H9 (cell line): ENCODE results near the gene CSHL1. TPM values are rescaled to one million over a fixed set of nuclear protein-coding genes. Genes with fewer than 3 reads are reported as not detected.
A peak's percentile ranks its signal among the peaks of the same experiment; 100 is the strongest.

Source experiments
- DNase-seq: peaks from one replicate; pipeline ENCODE4 v3.0.0-alpha.2; 2017
- H2AFZ ChIP-seq: one replicate; pipeline ENCODE4 v1.6.1; 2013; ENCODE audit warnings: mild to moderate bottlenecking, low read length, control low read depth, moderate library complexity
- H2AK5ac ChIP-seq: 2 replicates; pipeline ENCODE4 v1.6.1; 2013; ENCODE audit warnings: low read length, control low read depth, mixed read lengths; ENCODE audit not compliant: insufficient read length
- H2BK120ac ChIP-seq: one replicate; pipeline ENCODE4 v1.6.1; 2013; ENCODE audit warnings: low read depth, mild to moderate bottlenecking, low read length, control low read depth, inconsistent platforms; ENCODE audit not compliant: poor library complexity, severe bottlenecking
- H2BK12ac ChIP-seq: 2 replicates; pipeline ENCODE4 v1.6.1; 2013; ENCODE audit warnings: low read length, control low read depth, mixed read lengths, low read depth; ENCODE audit not compliant: insufficient read length
- H2BK15ac ChIP-seq: 2 replicates; pipeline ENCODE4 v1.6.1; 2013; ENCODE audit warnings: low read depth, low read length, control low read depth
- H2BK20ac ChIP-seq: one replicate; pipeline ENCODE4 v1.6.1; 2013; ENCODE audit warnings: low read depth, mild to moderate bottlenecking, low read length, control low read depth, inconsistent platforms; ENCODE audit not compliant: poor library complexity, severe bottlenecking
- H2BK5ac ChIP-seq: 2 replicates; pipeline ENCODE4 v1.6.1; 2013; ENCODE audit warnings: low read length, control low read depth, mixed read lengths; ENCODE audit not compliant: insufficient read length
- H3K14ac ChIP-seq: 2 replicates; pipeline ENCODE4 v1.6.1; 2013; ENCODE audit warnings: low read length, control low read depth; ENCODE audit not compliant: insufficient read depth
- H3K18ac ChIP-seq: 2 replicates; pipeline ENCODE4 v1.6.1; 2013; ENCODE audit warnings: low read depth, mild to moderate bottlenecking, mixed read lengths, low read length, control low read depth; ENCODE audit not compliant: insufficient read length
- H3K23ac ChIP-seq: 2 replicates; pipeline ENCODE4 v1.6.1; 2013; ENCODE audit warnings: low read length, control low read depth, mixed read lengths, low read depth; ENCODE audit not compliant: insufficient read length
- H3K23me2 ChIP-seq: 2 replicates; pipeline ENCODE4 v1.6.1; 2013; ENCODE audit warnings: low read depth, mild to moderate bottlenecking, mixed read lengths, low read length, control low read depth; ENCODE audit not compliant: insufficient read length, poor library complexity, severe bottlenecking
- H3K27ac ChIP-seq: 2 replicates; pipeline ENCODE4 v1.5.1; 2013; ENCODE audit warnings: low read length, control low read depth, mixed read lengths, low read depth; ENCODE audit not compliant: insufficient read length
- H3K27me3 ChIP-seq: 2 replicates; pipeline ENCODE4 v1.6.1; 2013; ENCODE audit warnings: low read length, control low read depth, inconsistent platforms; ENCODE audit not compliant: insufficient read depth
- H3K4ac ChIP-seq: 2 replicates; pipeline ENCODE4 v1.6.1; 2013; ENCODE audit warnings: low read depth, mild to moderate bottlenecking, control low read depth, inconsistent platforms, low read length, moderate library complexity
- H3K4me1 ChIP-seq: 2 replicates; pipeline ENCODE4 v1.6.1; 2013; ENCODE audit warnings: low read length, control low read depth, inconsistent platforms; ENCODE audit not compliant: insufficient read depth
- H3K4me2 ChIP-seq: 2 replicates; pipeline ENCODE4 v1.6.1; 2013; ENCODE audit warnings: low read length, control low read depth, mixed read lengths; ENCODE audit not compliant: insufficient read length, insufficient read depth
- H3K56ac ChIP-seq: 2 replicates; pipeline ENCODE4 v1.6.1; 2013; ENCODE audit warnings: low read depth, mild to moderate bottlenecking, mixed read lengths, low read length, control low read depth; ENCODE audit not compliant: insufficient read length
- H3K79me1 ChIP-seq: 2 replicates; pipeline ENCODE4 v1.6.1; 2013; ENCODE audit warnings: low read depth, mild to moderate bottlenecking, moderate library complexity, low read length, control low read depth, inconsistent platforms; ENCODE audit not compliant: insufficient read depth, poor library complexity, severe bottlenecking
- H3K79me2 ChIP-seq: 2 replicates; pipeline ENCODE4 v1.6.1; 2013; ENCODE audit warnings: low read length, control low read depth, inconsistent platforms; ENCODE audit not compliant: insufficient read depth
- H3K9ac ChIP-seq: 2 replicates; pipeline ENCODE4 v1.6.1; 2013; ENCODE audit warnings: low read length, control low read depth, mixed read lengths; ENCODE audit not compliant: insufficient read length; ENCODE audit errors: extremely low read depth
- H3K9me3 ChIP-seq: one replicate; pipeline ENCODE4 v1.6.1; 2013; ENCODE audit warnings: low read depth, low read length, inconsistent platforms; ENCODE audit not compliant: control insufficient read depth
- H3T11ph ChIP-seq: one replicate; pipeline ENCODE4 v1.6.1; 2013; ENCODE audit warnings: mild to moderate bottlenecking, low read length, control low read depth, inconsistent platforms
- H4K20me1 ChIP-seq: one replicate; pipeline ENCODE4 v1.6.1; 2013; ENCODE audit not compliant: control insufficient read depth, insufficient read length, insufficient read depth
- H4K5ac ChIP-seq: 2 replicates; pipeline ENCODE4 v1.6.1; 2013; ENCODE audit warnings: low read depth, mild to moderate bottlenecking, mixed read lengths, low read length, control low read depth; ENCODE audit not compliant: insufficient read length
- H4K8ac ChIP-seq: replicated peaks from 2 replicates; pipeline ENCODE4 v1.6.1; 2013; ENCODE audit warnings: low read length, control low read depth, mixed read lengths, low read depth; ENCODE audit not compliant: insufficient read length
- H4K91ac ChIP-seq: 2 replicates; pipeline ENCODE4 v1.6.1; 2013; ENCODE audit warnings: low read depth, mild to moderate bottlenecking, moderate library complexity, mixed read lengths, low read length, control low read depth; ENCODE audit not compliant: insufficient read length
- H3K27ac Mint-ChIP-seq, 3 experiments: 2 replicates in 2 of 3; 3 replicates in 1 of 3; pipeline ENCODE4 v1.8.0; 2020 to 2021; ENCODE audit warnings: mixed read lengths in 3 of 3, mild to moderate bottlenecking in 1 of 3, moderate library complexity in 1 of 3
- H3K27me3 Mint-ChIP-seq: 2 replicates; pipeline ENCODE4 v1.8.0; 2021; ENCODE audit warnings: low read depth, mild to moderate bottlenecking, moderate library complexity, mixed read lengths
- H3K36me3 Mint-ChIP-seq, 3 experiments: 2 replicates in 2 of 3; 3 replicates in 1 of 3; pipeline ENCODE4 v1.8.0; 2020 to 2021; ENCODE audit warnings: low read depth in 3 of 3, mixed read lengths in 3 of 3; ENCODE audit not compliant: insufficient read depth in 1 of 3
- H3K4me1 Mint-ChIP-seq, 2 experiments: 2 replicates each; pipeline ENCODE4 v1.8.0; 2020; ENCODE audit warnings: mixed read lengths in 2 of 2
- H3K4me3 Mint-ChIP-seq, 2 experiments: 2 replicates in 1 of 2; 3 replicates in 1 of 2; pipeline ENCODE4 v1.8.0; 2020 to 2021; ENCODE audit warnings: mild to moderate bottlenecking in 2 of 2, mixed read lengths in 2 of 2, moderate library complexity in 1 of 2
- H3K9me3 Mint-ChIP-seq, 2 experiments: 2 replicates in 1 of 2; 3 replicates in 1 of 2; pipeline ENCODE4 v1.8.0; 2020; ENCODE audit warnings: mild to moderate bottlenecking in 2 of 2, mixed read lengths in 2 of 2, moderate library complexity in 1 of 2
- CTCF ChIP-seq: fragments of 200-600 bp; sonication (generic); conservative IDR thresholded peaks from 3 replicates; pipeline ENCODE4 v1.8.0; 2021; ENCODE audit warnings: antibody characterized with exemption, mild to moderate bottlenecking
- WGBS: extraction: QIAGEN DNeasy Blood & Tissue Kit; methylation state at CpG from one replicate; pipeline ENCODE4 v1.1.7; 2013; ENCODE audit warnings: missing lambda C conversion rate, low lambda C conversion rate, mixed read lengths; ENCODE audit not compliant: insufficient read length; ENCODE audit errors: extremely low coverage; 5-methylcytosine and 5-hydroxymethylcytosine counted together
- total RNA-seq: library from RNA; stranded (reverse); gene quantifications from 2 replicates; pipeline ENCODE4 v1.2.1, GENCODE V29; 2021

The CSHL1 gene
- total RNA-seq, 1 experiment from 2014 or later = not detected

- Histone ChIP-seq H3K23ac (no peak overlapping the region), H3K23me2 (no peaks in the 10 kb centered on the region), H3K79me1 (no peaks in the 10 kb centered on the region), H3K9ac (no peak overlapping the region), H2BK12ac (no peak overlapping the region), H2AK5ac (no peak overlapping the region), H3K4me1 (no peaks in the 10 kb centered on the region), H4K5ac (no peak overlapping the region), H4K8ac (no peak overlapping the region), H3K56ac (no peak overlapping the region), H2BK5ac (no peak overlapping the region), H3T11ph (no peak overlapping the region), H3K18ac (no peak overlapping the region), H3K9me3 (no peaks in the 10 kb centered on the region), H2BK20ac (no peak overlapping the region), H4K20me1 (no peaks in the 10 kb centered on the region), H3K79me2 (no peaks in the 10 kb centered on the region), H3K4ac (no peak overlapping the region), H3K4me2 (no peak overlapping the region), H2AFZ (no peak overlapping the region), H3K14ac (no peak overlapping the region), H4K91ac (no peak overlapping the region), H2BK15ac (no peak overlapping the region), H3K27me3 (no peaks in the 10 kb centered on the region), H2BK120ac (no peak overlapping the region), H3K27ac (no peak overlapping the region)
- no peak overlapping the region for H3K4me3 Mint-ChIP-seq
- TF ChIP-seq CTCF = no peak
- H3K27ac Mint-ChIP-seq = peak overlapping the region; percentile 3 to 87 (median 38); a peak in 4 of 7 replicates
- peaks cover 6 to 17% of the 10 kb centered on the region in 2 experiments for H3K4me1 Mint-ChIP-seq
- peaks cover 3% of the 10 kb centered on the region for H3K27me3 Mint-ChIP-seq
- no peak for DNase-seq
- H3K36me3 Mint-ChIP-seq = peaks cover 9 to 26% (median 11%) of the 10 kb centered on the region in 3 experiments; a peak in 6 of 7 replicates
- WGBS = no CpG with 5 or more reads among the region's 6 CpGs
- no peaks in the 10 kb centered on the region for H3K9me3 Mint-ChIP-seq
Measured at GRCh38 chr17:63939884-63940283, 28.8 kb upstream of the CSHL1 start.
